ENCODE results near the gene KNSTRN.

KNSTRN gene

DNA sequence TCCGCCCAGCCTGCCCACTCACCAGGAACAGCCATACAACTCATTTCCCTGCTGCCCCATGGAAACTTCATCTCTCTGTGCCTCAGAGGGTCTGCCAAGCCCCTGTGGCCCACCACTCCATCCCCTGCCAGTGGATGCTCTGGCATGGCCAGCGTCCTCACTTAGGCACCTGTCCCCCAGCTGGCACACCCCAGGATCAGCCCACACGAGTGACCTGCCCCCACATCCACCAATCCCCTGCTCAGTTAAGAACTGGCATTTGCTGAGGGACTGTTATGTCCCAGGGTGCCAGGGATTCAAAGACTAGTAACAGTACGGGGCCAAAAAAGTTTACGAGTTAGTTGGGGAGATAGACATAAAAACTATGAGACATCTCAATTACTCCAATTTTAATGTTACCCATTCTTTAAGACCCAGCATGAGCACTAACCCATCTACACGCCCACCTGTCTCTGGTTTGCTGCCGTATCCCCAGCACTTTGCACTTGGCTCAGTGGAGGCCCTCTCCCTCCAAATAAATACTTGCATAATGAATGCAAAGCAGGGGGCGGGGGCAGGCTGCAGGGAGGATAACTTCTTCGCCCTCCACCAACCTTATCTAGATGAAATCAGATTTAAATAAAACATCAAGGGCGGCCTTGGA, 46.7 kb downstream of the KNSTRN start:
- DNase-seq (ENCODE audit: low read depth), result no peak

DNA sequence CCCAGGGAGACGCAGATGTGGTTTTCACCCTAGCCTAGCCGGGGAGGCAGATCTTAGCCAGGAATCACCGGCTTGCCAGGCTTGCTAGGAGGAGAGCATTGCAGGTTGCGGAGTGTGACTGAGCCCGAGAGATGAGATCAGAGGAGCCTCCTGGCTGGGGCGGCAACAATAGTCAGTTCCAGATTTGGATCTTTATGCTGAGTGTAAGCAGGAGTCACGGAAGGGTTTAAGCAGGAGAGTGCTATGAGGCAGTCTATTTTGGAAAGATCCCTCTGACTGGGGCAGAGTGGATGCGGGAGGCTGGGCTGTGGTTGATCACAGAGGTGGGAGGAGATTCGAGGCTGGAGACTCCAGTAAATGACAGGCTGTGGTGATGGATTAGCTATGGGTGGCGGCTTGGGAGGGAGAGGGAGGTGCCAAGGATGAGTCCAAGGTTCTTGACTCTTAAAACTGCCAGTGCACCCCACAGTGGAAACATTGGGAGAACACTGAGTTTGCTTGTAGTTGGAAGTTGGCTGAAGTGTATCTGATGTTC, 47.8 kb downstream of the KNSTRN start:
- DNase-seq (ENCODE audit: low read depth), result no peak

DNA sequence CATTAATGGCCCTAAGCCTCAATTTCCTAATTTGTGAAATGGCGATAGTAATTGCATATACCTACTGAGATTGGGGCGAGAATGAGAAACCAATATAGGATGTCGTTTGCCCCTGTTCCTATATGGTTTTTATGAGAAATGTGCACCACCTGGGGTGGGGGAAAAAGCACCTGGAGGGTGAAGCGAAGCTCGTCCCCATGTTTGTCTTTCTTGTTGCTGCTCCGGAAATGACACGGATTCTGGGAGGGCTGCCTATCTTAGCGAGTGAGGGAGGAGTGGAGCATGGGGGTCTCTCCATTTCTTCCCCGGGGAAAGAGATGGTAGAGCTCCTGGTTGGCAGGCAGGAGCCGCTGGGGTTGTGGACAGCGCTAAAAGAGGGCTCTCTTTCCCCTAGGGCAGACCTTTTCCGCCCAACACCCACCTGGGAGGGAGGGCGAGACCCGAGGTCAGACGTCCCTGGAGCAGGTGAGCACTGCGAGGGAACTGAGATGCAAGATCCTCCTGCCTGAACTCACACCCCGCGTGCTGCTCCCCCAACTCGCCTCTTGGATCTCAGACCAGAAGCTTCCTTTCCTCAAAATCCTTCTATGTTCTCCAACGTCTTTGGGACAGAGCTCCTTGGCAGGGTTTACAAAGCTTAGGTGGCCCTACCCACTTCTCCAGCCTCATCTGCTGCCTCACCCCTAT, 52.6 kb downstream of the KNSTRN start:
- DNase-seq (ENCODE audit: low read depth), result no peak

DNA sequence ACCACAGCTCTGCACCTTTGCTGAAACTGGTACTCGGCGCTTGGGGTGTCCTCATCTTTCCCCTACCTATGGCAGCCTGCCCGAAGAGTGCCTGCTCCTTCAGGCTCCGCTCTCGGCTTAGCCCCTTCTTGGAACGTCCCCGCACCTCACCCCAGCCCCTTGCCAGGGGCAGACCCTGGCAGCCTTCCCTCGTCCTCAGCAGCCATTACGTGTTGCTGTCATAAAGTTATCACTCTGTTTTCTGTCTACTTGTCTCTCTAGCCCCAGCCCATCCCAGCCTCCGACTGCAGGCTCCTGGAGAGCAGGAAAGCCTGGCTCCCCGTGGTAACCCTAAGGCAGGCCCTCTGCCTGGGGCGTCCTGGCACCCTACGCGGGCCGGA, 53.2 kb downstream of the KNSTRN start:
- no peak for DNase-seq (ENCODE audit: low read depth)

DNA sequence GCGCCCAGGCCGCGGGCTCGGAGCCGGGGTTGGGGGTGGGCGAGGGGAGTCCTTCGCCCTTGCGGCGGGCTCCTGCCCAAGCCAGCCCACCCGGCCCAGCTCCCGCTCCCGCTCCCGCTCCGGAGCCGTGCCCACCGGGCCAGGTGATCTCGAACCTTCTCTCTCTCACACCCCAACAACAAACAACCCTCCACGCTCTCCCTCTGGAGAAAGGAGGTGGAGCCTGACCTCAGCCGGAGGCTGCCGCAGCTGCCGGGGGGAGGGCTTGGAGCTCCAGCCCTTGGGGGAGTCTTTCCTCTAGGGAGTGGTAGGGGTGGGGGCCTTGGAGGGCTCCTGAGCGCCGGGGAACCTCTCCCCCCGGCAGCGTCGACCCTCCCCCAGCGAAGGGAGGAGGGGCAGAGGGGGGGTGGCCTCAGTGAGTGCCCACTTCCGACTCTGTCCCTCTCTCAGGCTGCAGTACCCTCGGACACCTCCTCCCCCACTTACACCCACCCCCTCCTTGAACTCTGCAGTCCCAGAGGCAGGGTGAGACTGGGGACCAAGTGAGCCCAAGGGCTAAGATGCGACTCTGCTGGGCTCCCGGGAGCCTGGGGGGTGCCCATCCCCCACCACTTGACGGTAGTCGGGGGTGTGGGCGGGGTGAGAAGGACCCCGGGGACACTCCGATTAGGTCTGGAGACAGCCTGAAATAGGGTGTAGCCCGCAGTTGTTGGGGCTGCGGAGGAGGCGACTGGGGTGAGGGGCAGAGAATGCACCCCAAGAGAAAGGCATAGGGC, 53.8 kb downstream of the KNSTRN start:
- no peak for DNase-seq (ENCODE audit: low read depth)

DNA sequence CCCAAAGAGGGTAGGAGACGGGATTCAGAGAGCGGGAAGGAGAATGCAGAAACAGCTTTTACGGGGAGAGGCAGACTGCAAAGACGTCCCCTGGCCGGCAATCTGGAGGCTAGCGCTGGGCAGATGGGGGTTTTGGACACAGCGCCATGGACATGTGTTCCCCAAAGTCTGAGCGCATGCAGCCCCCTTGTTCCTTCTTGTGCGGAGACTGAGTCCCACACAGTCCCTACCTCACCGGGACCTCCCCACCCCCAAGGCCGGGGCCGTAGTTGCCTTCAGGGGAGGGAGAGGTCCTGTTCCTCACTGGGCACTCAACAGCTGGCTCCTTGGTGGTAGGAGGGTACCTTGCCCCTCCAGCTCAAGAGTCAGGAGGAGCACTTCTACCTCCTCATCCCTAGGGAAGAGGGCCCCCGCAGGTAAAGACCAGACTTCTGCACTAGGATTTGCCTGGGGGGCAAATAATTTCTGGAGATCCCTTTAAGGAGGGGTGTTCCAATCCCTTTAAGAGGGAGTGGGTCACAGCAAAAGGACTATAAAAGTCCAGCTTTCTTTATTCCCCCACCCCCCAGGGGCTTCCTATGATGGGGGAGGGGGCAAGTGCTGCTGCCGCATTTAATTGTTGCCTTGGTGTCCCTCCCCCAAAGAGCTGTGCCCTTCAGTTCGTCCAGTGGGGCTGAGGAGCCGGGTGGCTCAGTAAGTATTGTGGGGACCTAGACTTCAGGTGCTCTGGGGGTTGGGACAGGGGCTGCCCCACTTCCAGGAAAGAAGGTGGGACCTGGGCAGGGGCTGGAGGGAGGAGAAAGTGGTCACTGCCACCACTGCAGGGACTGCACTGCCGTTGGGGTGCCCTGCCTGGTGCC, 54.6 kb downstream of the KNSTRN start:
- DNase-seq (ENCODE audit: low read depth), result no peak

DNA sequence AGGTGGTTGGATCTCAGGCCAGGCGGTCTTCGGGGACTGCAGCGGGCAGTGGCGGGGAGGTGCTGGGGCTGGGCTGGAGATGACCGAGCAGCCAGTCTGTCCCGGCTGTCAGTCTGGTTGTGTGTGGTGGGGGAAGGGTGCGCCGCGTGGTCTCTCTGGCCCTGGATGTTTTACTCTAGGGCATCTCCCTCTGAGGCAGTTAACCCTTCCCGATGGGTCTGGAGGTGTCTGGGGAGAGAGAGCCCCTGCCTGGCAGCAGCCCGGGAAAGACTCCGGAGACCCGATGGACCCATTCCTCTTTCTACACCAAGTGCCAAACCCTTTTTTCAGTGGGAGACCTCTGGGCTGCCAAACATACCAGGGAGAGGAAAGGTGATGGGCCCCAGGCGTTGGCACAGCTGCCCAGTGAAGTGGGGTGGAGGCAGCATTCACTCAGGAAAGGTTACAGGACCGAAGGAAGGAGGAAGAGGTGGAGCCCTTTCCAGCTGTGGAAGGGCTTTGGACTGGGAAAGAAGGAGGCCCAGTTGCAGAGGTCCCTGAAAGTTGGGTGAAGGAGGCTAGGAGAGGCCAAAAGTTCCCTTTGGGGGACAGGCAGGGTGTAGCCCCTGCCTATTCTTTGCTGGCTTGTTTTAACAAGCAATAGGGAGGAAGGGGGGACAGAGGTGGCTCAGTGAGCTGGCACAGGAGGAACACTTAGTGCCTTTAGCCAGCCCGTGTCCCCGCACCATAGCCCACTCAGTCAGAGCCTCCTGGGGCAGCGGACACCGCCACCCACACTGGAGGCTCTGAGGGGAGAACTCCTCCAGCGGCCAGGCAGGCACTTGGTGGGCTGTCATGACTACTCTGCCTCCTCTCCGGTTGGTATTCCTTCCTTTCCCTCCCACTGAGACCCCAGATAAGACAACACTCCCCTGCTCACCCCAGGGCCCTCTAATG, 55.5 kb downstream of the KNSTRN start:
- no peak for DNase-seq (ENCODE audit: low read depth)

DNA sequence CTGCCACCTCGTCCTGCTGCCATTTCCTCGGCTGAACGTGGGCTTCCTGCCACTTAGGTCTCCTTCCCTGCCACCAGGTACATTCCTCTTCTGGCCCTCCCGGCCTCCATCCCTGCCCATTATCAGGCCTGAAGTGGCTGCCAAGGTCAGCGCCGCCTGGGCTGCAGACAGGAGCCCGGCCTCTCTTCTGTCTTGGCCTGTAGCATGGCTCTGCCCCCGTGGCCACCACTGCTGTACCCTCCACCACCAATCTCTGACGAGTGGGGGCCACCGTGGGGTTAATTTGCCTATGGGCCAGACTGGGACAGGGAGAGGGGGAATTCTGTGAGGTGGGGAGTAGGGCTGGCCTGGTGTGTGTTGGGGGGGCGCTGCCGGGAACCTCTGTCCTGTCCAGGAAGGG, 56.2 kb downstream of the KNSTRN start:
- DNase-seq (ENCODE audit: low read depth), result no peak

DNA sequence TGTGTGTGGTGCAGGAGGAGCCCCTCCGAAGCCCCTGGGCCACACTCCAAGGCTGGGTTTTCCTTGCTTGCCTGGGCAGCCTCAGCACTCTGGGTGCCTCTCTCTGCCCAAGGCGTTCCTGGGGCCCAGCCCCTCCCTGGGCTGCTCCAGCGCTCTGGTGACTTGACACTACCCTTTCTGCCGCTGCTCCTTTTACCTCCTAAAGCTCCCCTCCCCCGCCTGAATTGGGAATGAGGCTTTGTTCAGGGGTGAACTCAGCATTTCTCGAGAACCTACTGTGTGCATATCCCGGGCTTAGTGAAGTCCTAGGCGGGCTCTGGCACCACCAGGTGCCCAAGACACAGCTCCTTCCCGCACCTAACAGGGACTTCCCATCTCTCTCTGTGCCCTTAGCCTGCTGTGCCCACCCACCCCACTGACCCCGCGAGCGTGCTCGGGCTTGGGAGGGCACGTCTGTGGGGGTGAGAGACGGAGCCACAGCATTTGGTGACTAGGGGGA, 57.0 kb downstream of the KNSTRN start:
- DNase-seq (ENCODE audit: low read depth), result no peak

DNA sequence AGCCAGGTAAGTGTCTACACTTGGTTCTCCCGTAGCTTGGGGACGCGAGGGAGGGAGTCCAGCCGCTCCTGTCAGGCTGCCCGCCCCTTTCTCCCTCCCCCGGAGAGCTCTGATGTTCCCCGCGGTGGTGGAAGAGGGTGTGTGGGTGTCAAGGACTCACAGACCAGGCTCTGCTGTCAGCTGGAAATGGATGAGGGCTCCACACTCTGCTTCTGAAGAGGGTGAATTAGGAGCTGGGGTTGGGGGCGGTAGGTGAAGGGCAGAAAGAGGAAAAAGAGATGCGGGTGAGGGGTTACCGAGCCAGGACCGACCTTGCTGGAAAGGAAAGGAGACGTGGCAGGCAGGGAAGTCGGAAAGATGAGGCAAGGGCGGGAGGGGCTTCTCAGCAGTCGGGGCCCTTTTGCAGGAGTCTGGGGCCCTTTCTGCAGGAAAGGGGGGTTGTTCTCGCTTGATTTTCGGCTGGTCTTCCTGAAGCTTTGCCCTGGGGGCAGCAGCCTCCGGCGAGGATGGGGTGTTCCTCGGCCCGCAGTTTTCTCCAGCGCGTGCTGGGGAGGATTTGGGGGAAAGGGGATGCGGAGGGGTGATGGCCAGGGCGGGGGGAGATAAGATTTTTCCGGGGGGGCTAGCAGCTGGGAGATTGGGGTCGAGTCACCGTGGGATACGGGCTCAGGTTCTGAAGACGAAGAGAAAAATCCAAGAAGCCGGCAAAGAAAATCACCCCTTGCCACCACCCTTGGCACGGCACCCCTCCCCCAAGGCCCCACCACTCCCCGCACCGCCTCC, 57.6 kb downstream of the KNSTRN start:
- no peak for DNase-seq (ENCODE audit: low read depth)

DNA sequence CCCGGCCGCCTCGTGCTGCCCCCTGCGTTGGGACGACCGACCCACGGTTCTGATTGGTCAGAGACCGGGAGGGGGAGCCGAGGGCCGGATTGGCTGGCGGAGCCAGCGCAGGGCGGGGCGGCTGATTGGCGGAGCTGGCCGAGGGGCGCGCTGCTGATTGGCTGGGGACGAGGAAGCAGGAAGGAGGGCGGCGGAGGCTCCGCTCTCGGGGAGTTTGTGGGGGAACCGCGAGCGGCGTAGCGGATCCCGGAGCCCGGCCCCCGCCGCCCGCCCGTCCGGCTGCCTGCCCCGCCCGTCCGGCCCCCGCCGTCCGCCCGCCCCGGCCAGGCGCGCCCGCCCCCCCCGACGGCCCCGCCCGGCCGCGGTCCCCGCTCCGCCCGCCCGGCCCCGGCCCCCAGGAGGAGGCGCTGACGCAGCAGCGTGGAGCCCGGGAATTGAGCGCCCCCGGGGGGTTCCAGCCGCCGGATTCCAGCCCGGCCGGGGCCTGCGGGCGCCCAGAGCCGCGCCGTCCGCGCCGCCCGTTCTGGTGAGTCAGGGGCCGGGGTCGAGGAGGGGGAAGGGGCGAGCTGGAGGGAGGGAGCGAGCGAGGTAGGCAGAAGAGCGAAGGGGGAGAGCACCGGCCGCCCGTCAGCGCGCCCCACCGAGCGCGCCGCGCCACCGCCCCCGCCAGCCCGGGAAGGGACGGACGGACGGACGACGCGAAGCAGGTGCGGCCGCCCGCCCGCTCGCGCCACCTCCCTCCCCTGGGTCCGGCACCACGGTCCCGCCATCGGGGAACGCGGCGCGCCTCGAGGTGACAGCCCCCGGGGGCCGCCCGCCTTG, 58.4 kb downstream of the KNSTRN start, which contains the start of gene BAHD1:
Gene BAHD1, plus strand, starts transcription at position 211 of the 822 bp plus-strand sequence. CDS start 17,512 bp downstream, outside the sequence.
- DNase-seq (ENCODE audit: low read depth), result peak; percentile 89

DNA sequence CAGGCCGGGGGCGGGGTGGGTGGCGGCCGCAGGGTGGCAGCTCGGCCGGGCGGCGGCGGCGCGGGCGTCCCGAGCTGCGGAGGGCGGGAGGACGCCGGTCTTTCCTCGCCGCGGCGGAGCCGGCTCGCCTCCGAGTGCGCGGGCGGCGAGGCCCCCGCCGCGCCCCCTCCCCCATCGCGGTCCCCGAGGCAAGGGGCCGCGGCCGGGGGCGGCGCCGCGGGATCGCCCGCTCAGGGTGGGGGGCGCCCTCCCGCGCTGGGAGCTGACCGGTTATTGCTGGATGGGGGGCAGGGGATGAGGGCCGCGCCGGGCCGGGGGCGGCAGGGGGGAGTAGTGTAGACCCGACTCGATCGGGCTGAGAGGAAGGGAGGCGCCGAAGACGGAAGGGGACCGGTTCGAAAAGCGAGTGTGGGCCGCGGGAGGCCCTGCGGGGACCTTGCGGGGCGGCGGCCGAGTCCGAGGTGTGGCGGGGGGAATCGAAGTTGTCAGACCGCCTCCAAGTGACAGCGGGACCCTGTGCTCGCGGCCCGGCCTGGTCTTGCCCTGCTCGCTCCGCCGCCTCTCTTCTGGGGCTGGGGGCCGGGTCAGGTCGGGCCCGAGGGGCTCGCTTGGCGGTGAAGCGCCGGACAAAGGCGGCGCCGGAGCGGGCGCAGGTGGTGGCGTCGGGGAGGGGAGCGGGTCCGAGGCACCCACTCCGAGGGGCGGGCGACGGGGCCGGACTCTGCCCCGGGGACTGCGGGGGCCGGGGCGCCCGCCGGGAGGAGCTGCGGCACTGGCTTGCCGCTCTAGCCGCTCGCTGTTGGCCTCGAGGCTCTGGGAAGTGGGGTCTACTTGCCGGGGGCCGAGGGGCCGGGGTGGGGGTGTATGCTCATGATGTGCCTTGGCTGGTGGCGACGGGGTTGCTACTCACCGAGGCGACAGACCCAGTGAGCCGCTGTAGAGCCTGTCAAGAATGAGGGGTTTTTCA, 59.3 kb downstream of the KNSTRN start:
- DNase-seq (ENCODE audit: low read depth), result no peak

DNA sequence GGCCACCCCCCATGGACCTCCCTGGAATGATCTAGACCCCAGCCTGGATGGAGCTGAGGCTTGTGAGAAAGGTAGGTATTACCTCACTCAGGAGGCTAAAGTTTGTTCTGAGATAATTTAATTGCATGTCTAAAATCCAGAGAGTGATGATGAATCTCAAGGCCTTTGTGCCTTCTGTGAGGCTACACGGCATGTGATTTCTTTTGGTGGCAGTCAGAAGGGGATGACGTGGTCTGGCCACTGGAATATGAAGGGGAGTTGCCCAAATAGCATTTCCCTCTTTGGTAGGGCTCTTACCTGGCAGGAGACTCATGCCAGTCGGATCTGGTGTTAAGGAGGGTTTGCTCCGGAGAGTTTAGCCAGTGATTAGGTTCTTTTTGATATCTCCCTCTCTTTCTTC, 60.7 kb downstream of the KNSTRN start:
- DNase-seq (ENCODE audit: low read depth), result no peak

DNA sequence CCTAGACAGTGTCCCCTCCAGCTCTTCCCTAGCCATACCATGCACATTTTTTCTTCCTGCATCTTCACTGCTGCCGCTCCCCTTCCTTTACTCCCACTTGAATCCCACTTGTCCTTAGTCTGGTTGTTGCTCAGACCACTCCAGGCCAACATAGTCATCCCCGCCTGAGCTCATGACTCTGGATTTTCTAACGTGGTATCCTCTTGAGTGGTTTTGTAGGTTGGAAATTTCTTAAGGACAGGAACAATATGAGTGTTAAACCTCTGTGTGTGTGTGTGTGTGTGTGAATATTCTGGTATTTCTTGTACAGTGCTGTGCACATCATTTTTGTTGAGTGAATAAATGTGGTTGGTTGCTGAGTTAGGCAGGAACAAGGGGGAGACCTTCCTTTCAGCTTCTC, 61.3 kb downstream of the KNSTRN start:
- DNase-seq (ENCODE audit: low read depth), result no peak

All from stimulated activated CD8-positive, alpha-beta memory T cell treated with anti-CD3 and anti-CD28 coated beads, Interleukin-7, amount 100 ng/mL, for 24 hours (primary cell).